ENCODE data around the gene NAT10. TPM values are rescaled to one million over a fixed set of nuclear protein-coding genes. Genes with fewer than 3 reads are reported as not detected.

Gene NAT10
- total and polyA plus RNA-seq, 4 experiments from 2014 or later, result 28.0 to 81.5 (median 61.4) TPM

DNA sequence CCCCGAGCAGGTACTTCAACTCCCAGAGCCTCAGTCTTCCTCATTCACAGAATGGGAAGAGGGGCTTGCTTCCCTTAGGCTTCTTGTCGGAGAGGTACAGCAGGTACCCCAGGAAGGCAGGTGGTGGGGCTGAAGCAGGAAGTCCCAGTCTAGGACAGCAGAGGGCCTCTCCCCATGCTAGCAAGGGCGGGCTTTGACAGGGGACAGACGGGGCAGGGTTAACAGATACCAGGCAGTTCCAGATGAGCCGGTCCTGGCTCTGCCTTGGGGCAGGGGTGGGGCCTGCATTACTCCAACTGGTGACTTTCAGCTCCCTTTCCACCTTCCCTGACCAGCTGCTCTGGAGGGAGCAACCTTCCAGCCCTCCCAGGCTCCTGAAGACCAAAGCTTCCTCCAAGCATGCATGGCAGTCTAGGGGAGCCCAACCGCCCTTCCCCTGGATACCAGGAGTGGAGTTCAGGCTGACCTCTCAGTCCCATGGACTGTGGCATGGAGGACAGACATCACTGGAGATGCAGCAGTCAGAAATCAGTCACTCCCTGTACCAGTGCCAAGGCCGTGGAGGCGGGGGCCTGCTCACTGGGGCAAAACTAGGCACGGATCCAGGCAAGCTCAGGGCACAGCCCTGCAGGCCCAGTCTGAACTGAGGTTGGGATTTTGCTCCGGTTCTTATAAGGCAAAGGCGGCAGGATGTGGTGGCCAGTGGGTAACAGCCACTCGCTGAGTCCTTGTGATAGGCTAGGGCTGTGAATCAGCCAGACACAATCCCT is 60.5 kb downstream of the NAT10 start:
- Histone ChIP-seq H3K27ac (ENCODE audit: low read depth, low read length) (no peak overlapping the region), H3K27me3 (ENCODE audit: insufficient read depth, low read length) (no peaks in the 10 kb centered on the region), H3K4me3 (ENCODE audit: low read length in 2 of 2) (no peak overlapping the region), H3K36me3 (ENCODE audit: insufficient read depth, low read length) (no peaks in the 10 kb centered on the region), H3K4me1 (ENCODE audit: insufficient read depth, low read length) (no peaks in the 10 kb centered on the region), H3K9me3 (ENCODE audit: control insufficient read depth in 1 of 2, low read length in 2 of 2) (no peaks in the 10 kb centered on the region)
- H3K9me3 Mint-ChIP-seq, result no peaks in the 10 kb centered on the region
- intact Hi-C loops (cut with micrococcal nuclease), result no loop called here
- H3K4me3 Mint-ChIP-seq, result no peak overlapping the region
- no peak overlapping the region for H3K27ac Mint-ChIP-seq
- peaks cover 0 to 6% (median 0%) of the 10 kb centered on the region in 4 donors for H3K4me1 Mint-ChIP-seq
- no peak for DNase-seq
- CTCF ChIA-PET (ENCODE audit: partially characterized antibody), result interaction anchor here (1.2 to 2.1 kb wide), 2 partner anchors 9 to 18 kb away, joined by 3 to 14 read pairs; no protein-coding TSS in a partner anchor
- POLR2A ChIA-PET (ENCODE audit: partially characterized antibody), result no interaction called here
- H3K36me3 Mint-ChIP-seq, result no peaks in the 10 kb centered on the region
- H3K27me3 Mint-ChIP-seq, result no peaks in the 10 kb centered on the region

DNA sequence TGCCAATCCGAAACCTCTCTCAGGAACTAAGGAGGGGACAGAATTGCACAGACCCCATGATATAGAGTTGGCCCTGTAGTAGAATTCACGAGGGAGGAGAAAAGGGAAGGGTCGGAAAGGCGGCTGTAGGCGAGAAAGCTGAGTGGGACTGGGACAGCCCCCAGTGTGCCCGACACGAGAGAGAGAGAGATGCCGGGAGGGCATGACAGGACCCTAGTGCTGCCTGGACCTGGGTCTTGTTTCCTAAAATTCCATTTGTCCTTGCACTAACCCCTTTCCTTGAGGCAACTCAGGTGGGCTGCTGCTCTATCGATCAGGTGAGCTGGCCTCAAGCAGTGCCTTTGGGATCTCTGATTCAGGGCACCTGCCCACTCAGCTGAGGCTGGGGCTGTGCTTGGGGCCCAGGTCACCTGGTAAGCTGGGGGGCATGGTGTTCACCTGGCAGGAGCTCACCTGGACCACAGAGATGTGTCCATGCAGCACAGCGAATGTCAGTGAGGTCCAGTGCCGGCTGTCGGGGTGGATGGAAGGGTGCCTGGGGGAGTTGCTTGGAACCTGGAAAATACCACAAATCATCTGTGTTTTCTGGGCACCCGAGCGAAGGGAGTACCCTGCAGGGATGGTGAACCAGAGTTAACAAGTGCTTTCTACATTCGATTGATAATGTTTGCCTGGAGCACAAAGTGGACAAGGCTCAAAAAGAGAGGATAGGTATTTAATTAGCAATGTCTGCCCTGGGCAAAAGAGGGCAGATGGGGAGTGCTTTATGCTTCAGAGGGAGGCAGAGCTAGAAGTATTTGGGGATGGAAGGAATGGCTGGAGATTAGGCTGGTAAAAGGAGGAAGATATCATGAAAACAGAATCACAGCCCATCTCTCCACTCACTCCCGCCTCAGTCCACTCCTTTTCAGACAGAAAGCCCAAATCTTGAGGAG is 61.6 kb downstream of the NAT10 start:
- H3K27ac Mint-ChIP-seq, result no peak overlapping the region
- no peak overlapping the region for H3K4me3 ChIP-seq (ENCODE audit: low read length in 2 of 2)
- no peak for DNase-seq
- H3K4me1 ChIP-seq (ENCODE audit: insufficient read depth, low read length), result no peaks in the 10 kb centered on the region
- POLR2A ChIA-PET (ENCODE audit: partially characterized antibody), result no interaction called here
- H3K36me3 ChIP-seq (ENCODE audit: insufficient read depth, low read length), result no peaks in the 10 kb centered on the region
- no peaks in the 10 kb centered on the region for H3K36me3 Mint-ChIP-seq
- no peaks in the 10 kb centered on the region for H3K27me3 Mint-ChIP-seq
- H3K27me3 ChIP-seq (ENCODE audit: insufficient read depth, low read length), result no peaks in the 10 kb centered on the region
- H3K27ac ChIP-seq (ENCODE audit: low read depth, low read length), result no peak overlapping the region
- CTCF ChIA-PET (ENCODE audit: partially characterized antibody), result interaction anchor here (0.9 to 1.8 kb wide), 2 partner anchors 10 to 171 kb away, joined by 3 to 4 read pairs; no protein-coding TSS in a partner anchor
- H3K9me3 Mint-ChIP-seq, result no peaks in the 10 kb centered on the region
- intact Hi-C loops (cut with micrococcal nuclease), result no loop called here
- H3K9me3 ChIP-seq (ENCODE audit: control insufficient read depth in 1 of 2, low read length in 2 of 2), result no peaks in the 10 kb centered on the region
- H3K4me1 Mint-ChIP-seq, result no peaks in the 10 kb centered on the region
- no peak overlapping the region for H3K4me3 Mint-ChIP-seq

DNA sequence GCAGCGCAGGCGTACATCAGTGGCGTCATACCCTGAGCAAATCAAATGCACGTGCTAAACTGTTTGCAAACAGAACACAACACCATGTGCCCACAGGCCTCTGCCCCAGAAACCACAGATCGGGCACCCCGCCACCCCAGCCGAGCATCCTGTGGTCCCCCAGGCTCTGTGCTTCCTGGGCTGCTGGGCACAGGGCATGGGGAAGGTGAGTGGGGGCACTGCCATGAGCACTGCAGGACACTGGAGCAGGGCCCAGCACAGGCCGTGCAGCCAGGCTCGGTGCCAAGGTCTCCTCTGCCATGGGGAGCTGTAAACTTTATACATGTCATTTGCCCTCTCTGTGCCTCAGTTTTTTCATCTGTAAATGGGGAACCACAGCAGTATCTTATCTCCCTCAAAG is 62.5 kb downstream of the NAT10 start:
- Histone ChIP-seq H3K36me3 (ENCODE audit: insufficient read depth, low read length) (no peaks in the 10 kb centered on the region), H3K9me3 (ENCODE audit: control insufficient read depth in 1 of 2, low read length in 2 of 2) (no peaks in the 10 kb centered on the region), H3K27me3 (ENCODE audit: insufficient read depth, low read length) (no peaks in the 10 kb centered on the region), H3K4me3 (ENCODE audit: low read length in 2 of 2) (no peak overlapping the region), H3K4me1 (ENCODE audit: insufficient read depth, low read length) (no peaks in the 10 kb centered on the region), H3K27ac (ENCODE audit: low read depth, low read length) (no peak overlapping the region)
- Mint-ChIP-seq H3K4me3 (no peak overlapping the region), H3K27ac (no peak overlapping the region), H3K27me3 (no peaks in the 10 kb centered on the region), H3K9me3 (no peaks in the 10 kb centered on the region), H3K4me1 (no peaks in the 10 kb centered on the region), H3K36me3 (no peaks in the 10 kb centered on the region)
- ChIA-PET CTCF (ENCODE audit: partially characterized antibody) (interaction anchor here (0.8 to 1.8 kb wide), 6 partner anchors 9 to 194 kb away, joined by 3 to 6 read pairs (median 4); partner anchors contain the start of gene ABTB2), POLR2A (ENCODE audit: partially characterized antibody) (no interaction called here)
- DNase-seq, result no peak
- intact Hi-C loops (cut with micrococcal nuclease), result no loop called here

DNA sequence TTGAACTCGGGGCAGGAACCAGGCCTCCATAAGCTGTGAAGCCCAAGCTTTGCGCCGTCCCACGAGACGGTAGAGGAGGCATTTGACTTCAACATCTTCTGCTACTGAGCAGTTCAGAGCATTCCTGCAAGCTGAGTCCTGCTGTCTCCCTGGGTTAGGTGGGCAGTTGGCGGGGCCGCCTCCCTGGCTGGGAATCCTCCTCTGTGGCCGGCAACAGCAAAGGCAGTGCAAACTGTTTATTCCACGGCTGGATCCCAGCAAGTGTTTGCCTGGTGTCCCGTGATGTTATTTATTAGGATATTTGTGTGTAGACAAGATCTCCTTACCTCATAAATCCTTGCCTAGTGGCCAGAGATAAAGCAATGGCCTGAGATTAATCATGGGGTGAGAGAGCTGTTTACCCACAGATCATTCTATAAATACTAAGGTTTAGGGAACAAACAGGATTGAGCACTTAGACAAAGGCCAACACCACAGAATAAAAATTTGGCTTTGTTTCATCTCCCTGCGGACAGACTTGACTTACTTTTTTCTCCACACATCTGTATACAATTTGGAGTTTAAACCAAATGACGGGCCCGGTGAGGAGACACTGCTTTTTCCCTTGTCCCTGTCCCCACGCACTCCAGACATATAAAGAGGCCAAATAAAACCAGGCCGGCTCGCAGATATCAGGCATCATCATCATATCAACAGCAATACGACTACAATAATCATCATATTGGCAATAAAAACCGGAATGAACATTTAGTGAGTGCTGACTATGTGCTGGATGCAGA is 63.4 kb downstream of the NAT10 start:
- H3K9me3 Mint-ChIP-seq, result no peaks in the 10 kb centered on the region
- peaks cover 0 to 2% (median 0%) of the 10 kb centered on the region in 4 donors for H3K4me1 Mint-ChIP-seq
- no peak for DNase-seq
- H3K27ac Mint-ChIP-seq, result no peak overlapping the region
- no peaks in the 10 kb centered on the region for H3K36me3 Mint-ChIP-seq
- ChIA-PET CTCF (ENCODE audit: partially characterized antibody) (interaction anchor here (0.8 to 7.6 kb wide), 7 partner anchors 10 to 193 kb away, joined by 3 to 123 read pairs (median 4); partner anchors contain the start of gene ABTB2), POLR2A (ENCODE audit: partially characterized antibody) (no interaction called here)
- intact Hi-C loops (cut with micrococcal nuclease), result no loop called here
- H3K4me3 Mint-ChIP-seq, result no peak overlapping the region
- H3K27me3 Mint-ChIP-seq, result no peaks in the 10 kb centered on the region
- no peak overlapping the region for H3K4me3 ChIP-seq (ENCODE audit: low read length in 2 of 2)
- H3K27ac ChIP-seq (ENCODE audit: low read depth, low read length), result no peak overlapping the region
- H3K27me3 ChIP-seq (ENCODE audit: insufficient read depth, low read length), result no peaks in the 10 kb centered on the region
- no peaks in the 10 kb centered on the region for H3K36me3 ChIP-seq (ENCODE audit: insufficient read depth, low read length)
- H3K4me1 ChIP-seq (ENCODE audit: insufficient read depth, low read length), result no peaks in the 10 kb centered on the region
- H3K9me3 ChIP-seq (ENCODE audit: control insufficient read depth in 1 of 2, low read length in 2 of 2), result no peaks in the 10 kb centered on the region

DNA sequence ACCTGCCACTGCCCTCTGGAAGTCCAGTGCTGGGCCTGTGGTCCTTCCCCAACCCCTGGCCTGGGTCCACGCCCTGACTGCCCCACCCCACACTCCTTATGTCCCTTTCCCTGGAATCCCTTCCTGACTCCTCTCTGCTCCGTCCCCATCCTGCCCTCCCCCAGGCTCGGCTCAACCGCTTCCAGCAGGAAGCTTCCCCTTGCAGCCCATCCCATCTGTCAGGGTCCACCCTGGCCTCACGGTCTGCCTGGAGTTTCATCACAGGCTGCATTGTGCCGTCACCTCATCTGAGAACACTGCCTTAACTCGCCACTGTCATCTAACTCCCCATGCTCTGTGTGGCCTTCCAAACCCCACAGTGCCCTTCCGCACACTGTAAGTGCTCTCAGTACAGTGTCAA is 64.3 kb downstream of the NAT10 start:
- ChIA-PET POLR2A (ENCODE audit: partially characterized antibody) (no interaction called here), CTCF (ENCODE audit: partially characterized antibody) (interaction anchor here (1.2 to 7.6 kb wide), 4 partner anchors 11 to 197 kb away, joined by 3 to 123 read pairs (median 6); partner anchors contain the start of gene ABTB2)
- no peak overlapping the region for H3K4me3 ChIP-seq (ENCODE audit: low read length in 2 of 2)
- H3K27ac Mint-ChIP-seq, result no peak overlapping the region
- no peak overlapping the region for H3K27ac ChIP-seq (ENCODE audit: low read depth, low read length)
- H3K9me3 ChIP-seq (ENCODE audit: control insufficient read depth in 1 of 2, low read length in 2 of 2), result no peaks in the 10 kb centered on the region
- no peaks in the 10 kb centered on the region for H3K9me3 Mint-ChIP-seq
- no peaks in the 10 kb centered on the region for H3K36me3 ChIP-seq (ENCODE audit: insufficient read depth, low read length)
- H3K4me3 Mint-ChIP-seq, result no peak overlapping the region
- H3K36me3 Mint-ChIP-seq, result no peaks in the 10 kb centered on the region
- no peak for DNase-seq
- intact Hi-C loops (cut with micrococcal nuclease), result no loop called here
- H3K27me3 Mint-ChIP-seq, result no peaks in the 10 kb centered on the region
- peaks cover 4% of the 10 kb centered on the region for H3K4me1 ChIP-seq (ENCODE audit: insufficient read depth, low read length)
- peaks cover 0 to 6% (median under 1%) of the 10 kb centered on the region in 4 donors for H3K4me1 Mint-ChIP-seq
- H3K27me3 ChIP-seq (ENCODE audit: insufficient read depth, low read length), result no peaks in the 10 kb centered on the region

GRCh38 chr11:34173050-34173449 is 67.6 kb downstream of the NAT10 start:
- H3K9me3 Mint-ChIP-seq, result no peaks in the 10 kb centered on the region
- H3K4me1 ChIP-seq (ENCODE audit: insufficient read depth, low read length), result peaks cover 6% of the 10 kb centered on the region
- H3K27ac ChIP-seq (ENCODE audit: low read depth, low read length), result no peak overlapping the region
- intact Hi-C loops (cut with micrococcal nuclease), result no loop called here
- ChIA-PET POLR2A (ENCODE audit: partially characterized antibody) (interaction anchor here (2.5 kb wide), 1 partner anchor 185 kb away, joined by 6 read pairs; the partner anchor contains the start of gene ABTB2), CTCF (ENCODE audit: partially characterized antibody) (interaction anchor here (1.0 to 7.6 kb wide), 5 partner anchors 13 to 189 kb away, joined by 3 to 123 read pairs (median 44); partner anchors contain the start of gene ABTB2)
- peak overlapping the region in 1 of 8 donors; percentile 41 for H3K4me3 Mint-ChIP-seq
- H3K27ac Mint-ChIP-seq, result no peak overlapping the region
- peaks cover 0 to 7% (median 1%) of the 10 kb centered on the region in 4 donors for H3K4me1 Mint-ChIP-seq
- H3K9me3 ChIP-seq (ENCODE audit: control insufficient read depth in 1 of 2, low read length in 2 of 2), result no peaks in the 10 kb centered on the region
- H3K36me3 Mint-ChIP-seq, result no peaks in the 10 kb centered on the region
- no peaks in the 10 kb centered on the region for H3K36me3 ChIP-seq (ENCODE audit: insufficient read depth, low read length)
- peaks cover 0 to 3% of the 10 kb centered on the region in 2 donors for H3K27me3 Mint-ChIP-seq
- no peak for DNase-seq
- no peaks in the 10 kb centered on the region for H3K27me3 ChIP-seq (ENCODE audit: insufficient read depth, low read length)
- H3K4me3 ChIP-seq (ENCODE audit: low read length in 2 of 2), result no peak overlapping the region

Measured in CD4-positive, alpha-beta memory T cell (primary cell).